ENCODE measurements around the gene FGF22.

- TF ChIP-seq, protein P1, sequence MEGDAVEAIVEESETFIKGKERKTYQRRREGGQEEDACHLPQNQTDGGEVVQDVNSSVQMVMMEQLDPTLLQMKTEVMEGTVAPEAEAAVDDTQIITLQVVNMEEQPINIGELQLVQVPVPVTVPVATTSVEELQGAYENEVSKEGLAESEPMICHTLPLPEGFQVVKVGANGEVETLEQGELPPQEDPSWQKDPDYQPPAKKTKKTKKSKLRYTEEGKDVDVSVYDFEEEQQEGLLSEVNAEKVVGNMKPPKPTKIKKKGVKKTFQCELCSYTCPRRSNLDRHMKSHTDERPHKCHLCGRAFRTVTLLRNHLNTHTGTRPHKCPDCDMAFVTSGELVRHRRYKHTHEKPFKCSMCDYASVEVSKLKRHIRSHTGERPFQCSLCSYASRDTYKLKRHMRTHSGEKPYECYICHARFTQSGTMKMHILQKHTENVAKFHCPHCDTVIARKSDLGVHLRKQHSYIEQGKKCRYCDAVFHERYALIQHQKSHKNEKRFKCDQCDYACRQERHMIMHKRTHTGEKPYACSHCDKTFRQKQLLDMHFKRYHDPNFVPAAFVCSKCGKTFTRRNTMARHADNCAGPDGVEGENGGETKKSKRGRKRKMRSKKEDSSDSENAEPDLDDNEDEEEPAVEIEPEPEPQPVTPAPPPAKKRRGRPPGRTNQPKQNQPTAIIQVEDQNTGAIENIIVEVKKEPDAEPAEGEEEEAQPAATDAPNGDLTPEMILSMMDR (conservative IDR thresholded peaks at IDR 0.05; ENCODE audit: low read depth, low read length) = no peak
- TF ChIP-seq EZH2 (IDR thresholded peaks at IDR 0.05; ENCODE audit: low read length, unreplicated experiment) (no peak), EZH2phosphoT487 (IDR thresholded peaks at IDR 0.05; ENCODE audit: borderline replicate concordance, low read length) (no peak)
Measured at GRCh38 chr19:687569-688166, 48.0 kb downstream of the FGF22 start.
